Thoracic aorta (tissue), 2 donors: ENCODE data around the gene ATP1B3. TPM values are rescaled to one million over a fixed set of nuclear protein-coding genes. Genes with fewer than 3 reads are reported as not detected.

Experiments
- ATAC-seq: fragments of 150-250 bp; one replicate; pipeline ENCODE4 v1.8.0; 2017; ENCODE audit warnings: low read depth; ENCODE audit not compliant: insufficient number of reproducible peaks, low FRiP score
- DNase-seq: peaks from one replicate; pipeline ENCODE4 v3.0.0-alpha.2; 2020; ENCODE audit warnings: low spot score
- H3K27ac ChIP-seq, 2 donors: fragments of 200-600 bp; sonication (generic); 1 replicate in 1 of 2; 2 replicates in 1 of 2; pipeline ENCODE4 v1.5.1; 2016; ENCODE audit warnings: mild to moderate bottlenecking in 2 of 2, moderate library complexity in 2 of 2
- H3K27me3 ChIP-seq: fragments of 200-600 bp; sonication (generic); replicated peaks from 2 replicates; pipeline ENCODE4 v1.6.0; 2016; ENCODE audit warnings: mild to moderate bottlenecking; ENCODE audit not compliant: insufficient read depth
- H3K36me3 ChIP-seq: fragments of 200-600 bp; sonication (generic); one replicate; pipeline ENCODE4 v1.5.1; 2016
- H3K4me1 ChIP-seq, 2 donors: fragments of 200-600 bp; sonication (generic); 1 replicate in 1 of 2; 2 replicates in 1 of 2; pipeline versions ENCODE4 v1.5.1 to v1.6.0; 2016; ENCODE audit warnings: low read depth in 2 of 2, mild to moderate bottlenecking in 1 of 2; ENCODE audit not compliant: control insufficient read depth in 1 of 2
- H3K4me3 ChIP-seq: fragments of 200-600 bp; sonication (generic); 2 replicates; pipeline ENCODE4 v1.5.1; 2016; ENCODE audit warnings: mild to moderate bottlenecking
- H3K9me3 ChIP-seq: fragments of 200-600 bp; sonication (generic); 2 replicates; pipeline ENCODE4 v1.5.1; 2016
- CTCF ChIP-seq: fragments of 200-600 bp; sonication (generic); IDR thresholded peaks from one replicate; pipeline ENCODE4 v1.5.1; 2019; ENCODE audit warnings: antibody characterized with exemption
- total RNA-seq, 2 donors: library from RNA; depleted of rRNA; stranded (reverse); fragments of >200 nt; gene quantifications; one replicate each; pipeline versions ENCODE4 v1.1.0 to v1.2.3, GENCODE V29; 2016

The ATP1B3 gene
- total RNA-seq, 2 donors from 2014 or later = 78.7 to 106 TPM

DNA sequence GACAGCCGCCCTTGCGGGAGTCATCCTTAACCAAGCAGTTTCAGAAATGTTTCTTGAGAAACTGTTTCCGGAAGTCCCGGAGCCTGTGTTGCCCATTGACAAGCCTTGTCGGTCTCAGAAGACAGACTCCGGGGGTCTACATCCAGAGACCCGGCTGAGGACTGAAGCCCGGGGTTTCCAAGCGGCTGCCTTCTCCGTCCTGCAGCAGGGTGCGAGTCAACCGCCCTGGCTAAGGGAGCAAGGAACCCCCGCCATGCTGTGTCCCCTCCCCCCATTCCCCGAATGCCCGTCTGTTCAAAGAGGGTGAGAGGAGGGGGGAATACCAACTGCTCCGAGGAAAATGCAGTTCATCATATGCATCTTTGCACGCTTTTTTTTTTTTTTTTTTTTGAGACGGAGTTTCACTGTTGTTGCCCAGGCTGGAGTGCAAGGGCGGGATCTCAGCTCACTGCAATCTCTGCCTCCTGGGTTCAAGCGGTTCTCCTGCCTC lies 61.6 kb downstream of the ATP1B3 start:
- no peak for TF ChIP-seq CTCF
- Histone ChIP-seq H3K4me3 (no peak overlapping the region), H3K27me3 (no peaks in the 10 kb centered on the region), H3K9me3 (no peaks in the 10 kb centered on the region), H3K4me1 (peaks cover 2 to 7% of the 10 kb centered on the region in 2 donors), H3K36me3 (no peaks in the 10 kb centered on the region), H3K27ac (no peak overlapping the region)
- DNase-seq (no peak), ATAC-seq (no peak)

DNA sequence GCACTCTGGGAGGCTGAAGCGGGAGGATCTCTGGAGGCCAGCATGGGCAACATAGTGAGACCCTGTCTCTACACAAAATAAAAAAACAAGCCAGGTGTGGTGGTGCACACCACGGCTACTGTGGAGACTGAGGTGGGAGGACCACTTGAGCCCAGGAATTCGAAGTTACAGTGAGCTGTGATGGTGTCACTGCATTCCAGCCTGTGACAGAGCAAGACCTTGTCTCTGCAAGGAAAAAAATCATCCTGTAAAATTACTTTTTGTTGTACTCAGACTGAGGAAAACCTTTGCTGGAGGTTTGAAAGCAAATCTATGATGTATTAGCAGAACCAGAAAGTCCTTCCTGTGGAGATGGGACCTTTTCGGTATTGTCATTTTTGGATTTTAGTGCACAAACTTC lies 63.3 kb downstream of the ATP1B3 start:
- Histone ChIP-seq H3K27ac (no peak overlapping the region), H3K27me3 (no peaks in the 10 kb centered on the region), H3K4me1 (peaks cover 2 to 7% of the 10 kb centered on the region in 2 donors), H3K36me3 (no peaks in the 10 kb centered on the region), H3K4me3 (no peak overlapping the region), H3K9me3 (no peaks in the 10 kb centered on the region)
- DNase-seq = no peak
- no peak for TF ChIP-seq CTCF
- ATAC-seq = no peak

DNA sequence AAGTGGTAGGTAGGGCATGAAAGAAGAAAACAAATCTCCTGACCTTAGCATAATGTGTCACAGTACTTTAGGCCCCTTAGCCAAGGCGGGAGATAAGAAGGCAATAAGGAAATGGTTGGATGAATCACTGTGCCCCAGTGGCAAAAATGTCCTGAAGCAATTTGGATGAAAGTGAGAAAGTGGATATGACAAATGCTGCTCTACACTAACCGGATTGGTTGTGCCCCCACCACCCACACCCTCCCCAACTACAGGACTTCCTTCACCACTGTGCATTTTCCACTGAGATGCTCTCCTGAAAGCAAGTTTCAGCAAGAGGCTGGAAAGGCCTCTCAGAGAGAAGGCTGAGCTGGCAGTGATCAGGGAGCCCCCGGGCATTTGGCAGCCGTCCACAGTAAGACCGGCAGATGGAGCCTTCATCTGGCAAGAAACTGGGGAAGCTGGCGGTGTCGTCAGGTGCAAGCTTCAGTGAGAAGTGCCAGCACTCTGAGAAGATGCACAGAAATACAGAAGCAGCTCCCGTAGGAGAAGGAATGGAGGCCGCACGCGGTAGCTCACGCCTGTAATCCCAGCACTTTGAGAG lies 63.8 kb downstream of the ATP1B3 start:
- Histone ChIP-seq H3K36me3 (no peaks in the 10 kb centered on the region), H3K4me3 (no peak overlapping the region), H3K9me3 (no peaks in the 10 kb centered on the region), H3K27ac (no peak overlapping the region), H3K27me3 (no peaks in the 10 kb centered on the region), H3K4me1 (peaks cover 2 to 7% of the 10 kb centered on the region in 2 donors)
- no peak for TF ChIP-seq CTCF
- DNase-seq = no peak
- peak; percentile 56 for ATAC-seq

DNA sequence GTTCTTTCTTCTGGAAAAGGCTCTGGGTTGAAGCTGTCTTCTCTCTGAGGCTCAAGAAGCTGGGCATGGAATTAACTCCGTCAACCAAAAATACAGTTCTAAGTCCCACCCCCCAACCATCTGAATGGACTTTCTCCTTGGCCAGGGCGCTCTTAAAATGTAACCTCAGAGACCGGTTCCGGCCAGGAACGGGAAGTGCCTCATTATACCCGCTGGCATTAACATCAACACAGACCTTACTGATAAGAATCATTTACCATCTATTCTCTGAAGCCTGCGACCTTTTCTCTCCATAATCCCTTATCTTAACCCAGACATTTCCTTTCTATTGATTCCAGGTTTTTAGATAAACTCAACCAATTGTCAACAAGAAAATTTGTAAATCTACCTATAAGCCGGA lies 64.7 kb downstream of the ATP1B3 start:
- Histone ChIP-seq H3K4me1 (peaks cover 2 to 7% of the 10 kb centered on the region in 2 donors), H3K4me3 (no peak overlapping the region), H3K27ac (no peak overlapping the region), H3K36me3 (no peaks in the 10 kb centered on the region), H3K9me3 (no peaks in the 10 kb centered on the region), H3K27me3 (no peaks in the 10 kb centered on the region)
- DNase-seq (no peak), ATAC-seq (no peak)
- no peak for TF ChIP-seq CTCF

DNA sequence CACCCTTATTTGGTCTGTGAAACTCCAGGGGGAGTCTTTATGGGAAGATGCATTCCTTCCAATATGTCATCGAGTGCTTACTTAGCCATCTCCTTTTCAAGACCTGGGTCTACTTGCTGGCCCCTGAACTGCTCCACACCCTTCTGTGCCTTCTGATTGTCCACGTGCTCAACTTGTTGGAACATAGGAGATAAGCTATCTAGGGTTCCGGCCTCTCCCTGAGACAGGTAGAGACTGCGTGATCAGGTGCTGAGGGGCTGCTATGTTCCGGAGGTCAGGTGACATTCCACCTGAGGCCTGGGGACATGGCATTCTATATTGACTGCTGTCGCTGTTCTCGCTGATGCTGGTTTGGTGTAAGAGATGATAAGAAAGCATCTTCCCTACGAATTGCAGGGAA lies 65.6 kb downstream of the ATP1B3 start:
- no peak for DNase-seq

More for the DNA sequence above, 65.6 kb downstream of the ATP1B3 start:
- no peak overlapping the region for H3K4me3 ChIP-seq
- no peak for ATAC-seq
- TF ChIP-seq CTCF = no peak
- H3K27ac ChIP-seq = no peak overlapping the region
- H3K36me3 ChIP-seq = no peaks in the 10 kb centered on the region
- H3K4me1 ChIP-seq = peaks cover 2 to 7% of the 10 kb centered on the region in 2 donors
- H3K9me3 ChIP-seq = no peaks in the 10 kb centered on the region
- no peaks in the 10 kb centered on the region for H3K27me3 ChIP-seq
